ENCODE results near the gene S100A14.
A peak's percentile ranks its signal among the peaks of the same experiment; 100 is the strongest.

Gene S100A14

DNA sequence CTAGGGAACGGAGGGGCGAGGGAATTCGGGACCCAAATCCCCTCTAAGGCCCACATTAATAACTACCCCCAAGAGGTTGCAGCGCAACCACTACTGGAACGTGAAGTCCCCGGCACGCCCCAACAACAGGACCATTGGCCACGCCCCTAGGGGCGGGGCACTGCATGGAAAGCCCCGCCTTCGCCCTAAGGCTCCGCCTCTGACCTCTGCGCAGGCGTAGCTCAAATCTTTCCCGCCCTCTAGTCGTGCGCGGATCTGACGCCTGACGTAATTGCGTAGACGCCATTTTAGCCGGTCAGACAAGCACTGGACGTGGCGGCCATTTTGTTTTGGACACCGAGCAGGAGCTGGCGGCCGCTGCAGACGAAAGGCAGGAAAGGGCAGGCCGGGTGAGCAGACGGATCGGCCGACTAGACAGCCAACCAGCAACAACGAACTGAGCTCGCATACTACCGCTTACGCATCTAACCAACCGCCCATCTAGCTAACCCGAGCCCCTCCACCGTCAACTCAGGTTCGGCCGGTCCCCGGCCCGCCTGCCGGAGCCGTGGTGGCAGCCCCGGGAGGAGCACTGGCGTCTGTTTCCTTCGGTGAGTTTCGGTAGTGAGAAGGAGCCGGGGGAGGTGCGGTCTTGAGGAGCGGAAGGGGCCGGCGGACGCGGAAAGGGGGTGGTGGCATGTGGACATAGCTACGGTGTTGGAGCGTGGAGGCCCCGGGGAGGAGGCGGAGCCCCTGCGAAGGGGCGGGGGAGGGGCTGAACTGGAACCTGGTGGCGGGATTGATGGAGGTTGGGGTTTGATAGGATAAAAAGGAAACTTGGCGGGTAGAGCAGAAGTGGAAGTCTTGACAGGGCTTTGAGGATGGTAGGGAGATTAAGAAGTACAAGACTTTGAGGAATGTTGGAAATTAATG lies 17.9 kb upstream of the S100A14 start, which contains the start of gene CHTOP:
CHTOP (plus strand) TSS at position 313 of the 912 bp plus-strand sequence. CDS start 2,523 bp downstream, outside the sequence.
- H3K4me1 ChIP-seq (ENCODE audit: control insufficient read depth in 2 of 2, insufficient read depth in 1 of 2, low read depth in 1 of 2, low read length in 2 of 2) = peaks cover 1 to 8% of the 10 kb centered on the region in 2 donors
- peak; percentile 98 for DNase-seq (ENCODE audit: low spot score)

DNA sequence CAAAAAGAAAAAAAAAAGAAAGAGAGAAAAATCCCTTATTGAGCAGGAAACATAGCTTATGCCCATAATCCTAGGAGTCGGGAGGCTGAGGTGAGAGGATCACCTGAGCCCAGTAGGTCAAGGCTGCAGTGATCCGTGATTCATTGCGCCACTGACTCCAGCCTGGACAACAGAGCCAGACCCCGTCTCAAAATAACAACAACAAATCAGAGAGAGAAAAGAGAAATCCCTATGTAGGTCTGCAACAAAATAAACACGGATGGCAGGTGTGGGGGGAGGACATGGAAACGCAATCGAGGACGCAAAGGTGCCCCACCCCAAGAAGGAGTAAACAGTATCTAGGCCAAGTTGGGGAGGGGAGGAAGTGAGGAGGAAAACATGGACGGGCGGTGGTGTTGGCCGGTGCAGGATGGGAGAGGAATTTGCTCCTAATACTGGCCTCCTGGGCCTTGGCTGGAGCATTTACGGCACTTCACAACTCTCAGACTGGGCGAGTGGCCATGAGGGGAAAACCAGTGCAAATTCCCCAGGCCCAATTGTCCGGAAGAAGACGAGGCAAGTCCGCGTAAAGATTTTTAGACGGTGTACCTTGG lies 17.1 kb upstream of the S100A14 start:
- Histone ChIP-seq H3K4ac (ENCODE audit: low read length) (no peak overlapping the region), H3K4me2 (ENCODE audit: insufficient read depth, low read length, poor library complexity, severe bottlenecking) (no peak overlapping the region), H2AFZ (ENCODE audit: low read length) (peak overlapping the region; percentile 78), H2BK5ac (ENCODE audit: low read length) (peak overlapping the region; percentile 100), H2BK120ac (ENCODE audit: low read depth, low read length) (no peak overlapping the region), H4K91ac (ENCODE audit: low read depth, low read length, poor library complexity) (no peak overlapping the region), H3K23ac (ENCODE audit: low read depth, low read length, poor library complexity) (no peak overlapping the region), H3K14ac (ENCODE audit: low read length) (no peak overlapping the region), H3K9ac (ENCODE audit: low read depth, low read length, poor library complexity) (no peak overlapping the region), H2BK15ac (ENCODE audit: low read length) (no peak overlapping the region), H3K79me1 (ENCODE audit: low read depth, low read length) (peaks cover 3% of the 10 kb centered on the region), H2AK5ac (ENCODE audit: low read depth, low read length) (peak overlapping the region; percentile 5), H3K27me3 (ENCODE audit: control insufficient read depth in 3 of 3, insufficient read depth in 3 of 3, low read depth in 1 of 3, low read length in 3 of 3) (no peaks in the 10 kb centered on the region), H3K4me3 (ENCODE audit: low read length in 2 of 2) (peak overlapping the region in 1 of 2 donors; percentile 80), H3K4me1 (ENCODE audit: control insufficient read depth in 2 of 2, insufficient read depth in 1 of 2, low read depth in 1 of 2, low read length in 2 of 2) (peaks cover 3 to 8% of the 10 kb centered on the region in 2 donors), H2BK12ac (ENCODE audit: low read length) (no peak overlapping the region), H4K8ac (ENCODE audit: low read depth, low read length) (no peak overlapping the region), H3K27ac (replicated peaks; ENCODE audit: low read length) (no peak overlapping the region), H3K36me3 (replicated peaks in 1 of 2; ENCODE audit: control insufficient read depth in 2 of 2, insufficient read depth in 2 of 2, low read length in 2 of 2) (peaks cover 13 to 33% of the 10 kb centered on the region in 2 donors), H3K18ac (ENCODE audit: low read length) (peak overlapping the region; percentile 5), H3K9me3 (replicated peaks in 1 of 2; ENCODE audit: control insufficient read depth in 2 of 2, insufficient read depth in 1 of 2, low read depth in 1 of 2, low read length in 2 of 2) (peaks cover 0 to 13% of the 10 kb centered on the region in 2 donors)
- no CpG with 5 or more reads among the region's 18 CpGs for WGBS, 2 donors (ENCODE audit: extremely low coverage in 2 of 2, insufficient read length in 2 of 2, insufficient replicate concordance in 1 of 2)
- DNase-seq (ENCODE audit: low spot score) = no peak

More for the DNA sequence above, 17.9 kb upstream of the S100A14 start, which contains the start of gene CHTOP:
- Histone ChIP-seq H3K4ac (ENCODE audit: low read length) (peak within 1 kb of the TSS; percentile 100), H2BK5ac (ENCODE audit: low read length) (peak within 1 kb of the TSS; percentile 100), H3K4me2 (ENCODE audit: insufficient read depth, low read length, poor library complexity, severe bottlenecking) (peak within 1 kb of the TSS; percentile 74), H3K14ac (ENCODE audit: low read length) (peak within 1 kb of the TSS; percentile 99), H2BK15ac (ENCODE audit: low read length) (peak within 1 kb of the TSS; percentile 82), H3K4me3 (ENCODE audit: low read length in 2 of 2) (peak within 1 kb of the TSS; percentile 80 to 91), H3K9ac (ENCODE audit: low read depth, low read length, poor library complexity) (peak within 1 kb of the TSS; percentile 100), H3K36me3 (replicated peaks in 1 of 2; ENCODE audit: control insufficient read depth in 2 of 2, insufficient read depth in 2 of 2, low read length in 2 of 2) (peaks cover 15 to 41% of the 10 kb centered on the region in 2 donors), H4K91ac (ENCODE audit: low read depth, low read length, poor library complexity) (peak within 1 kb of the TSS; percentile 100), H3K27me3 (ENCODE audit: control insufficient read depth in 3 of 3, insufficient read depth in 3 of 3, low read depth in 1 of 3, low read length in 3 of 3) (no peaks in the 10 kb centered on the region), H2BK12ac (ENCODE audit: low read length) (no peak within 1 kb of the TSS), H3K18ac (ENCODE audit: low read length) (peak within 1 kb of the TSS; percentile 100), H3K27ac (replicated peaks; ENCODE audit: low read length) (peak within 1 kb of the TSS; percentile 100), H3K79me1 (ENCODE audit: low read depth, low read length) (peaks cover 3% of the 10 kb centered on the region), H2AK5ac (ENCODE audit: low read depth, low read length) (peak within 1 kb of the TSS; percentile 100), H2AFZ (ENCODE audit: low read length) (peak within 1 kb of the TSS; percentile 80), H4K8ac (ENCODE audit: low read depth, low read length) (peak within 1 kb of the TSS; percentile 84), H2BK120ac (ENCODE audit: low read depth, low read length) (peak within 1 kb of the TSS; percentile 57), H3K23ac (ENCODE audit: low read depth, low read length, poor library complexity) (peak within 1 kb of the TSS; percentile 97), H3K9me3 (replicated peaks in 1 of 2; ENCODE audit: control insufficient read depth in 2 of 2, insufficient read depth in 1 of 2, low read depth in 1 of 2, low read length in 2 of 2) (peaks cover 0 to 13% of the 10 kb centered on the region in 2 donors)
- no CpG with 5 or more reads among the region's 65 CpGs for WGBS, 2 donors (ENCODE audit: extremely low coverage in 2 of 2, insufficient read length in 2 of 2, insufficient replicate concordance in 1 of 2)

DNA sequence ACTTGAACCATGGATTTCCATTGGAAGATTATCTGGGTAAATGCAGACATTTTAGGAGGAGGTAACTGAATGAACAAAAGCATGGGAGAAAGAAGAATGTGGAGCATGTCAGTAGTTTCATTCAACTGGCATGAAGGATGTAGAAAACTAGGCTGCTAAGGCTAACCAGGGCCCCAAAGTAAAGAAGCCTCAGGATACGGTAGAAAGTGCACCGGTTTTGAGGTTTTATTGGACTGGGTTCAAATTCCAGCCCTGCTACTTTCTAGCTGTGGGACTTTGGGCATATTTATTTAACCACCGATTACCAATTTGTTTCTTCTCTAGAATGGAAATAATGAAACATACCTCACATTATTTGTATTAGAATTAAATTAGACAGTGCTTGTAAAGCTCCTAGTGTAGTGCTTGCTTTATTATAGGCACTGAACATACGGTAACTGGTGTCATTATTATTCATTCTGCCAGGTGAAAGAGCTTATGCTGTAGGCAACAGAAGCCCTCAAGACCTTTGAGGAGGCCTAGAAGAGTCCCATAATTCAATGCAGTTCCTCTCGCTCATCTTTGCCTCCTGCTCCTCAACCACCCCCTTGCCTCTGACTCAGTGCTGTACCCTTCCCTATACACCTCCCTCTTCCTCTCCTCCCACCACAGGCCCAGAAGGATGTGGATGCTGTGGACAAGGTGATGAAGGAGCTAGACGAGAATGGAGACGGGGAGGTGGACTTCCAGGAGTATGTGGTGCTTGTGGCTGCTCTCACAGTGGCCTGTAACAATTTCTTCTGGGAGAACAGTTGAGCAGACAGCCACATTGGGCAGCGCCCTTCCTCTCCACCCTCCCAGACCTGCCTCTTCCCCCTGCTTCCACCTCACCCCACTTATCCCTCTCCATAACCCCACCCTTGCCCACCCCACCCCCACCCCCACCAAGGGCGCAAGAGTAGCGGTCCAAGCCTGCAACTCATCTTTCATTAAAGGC lies 15.2 kb upstream of the S100A14 start:
- Histone ChIP-seq H3K36me3 (replicated peaks in 1 of 2; ENCODE audit: control insufficient read depth in 2 of 2, insufficient read depth in 2 of 2, low read length in 2 of 2) (peaks cover 1 to 14% of the 10 kb centered on the region in 2 donors), H3K4me2 (ENCODE audit: insufficient read depth, low read length, poor library complexity, severe bottlenecking) (no peak overlapping the region), H3K18ac (ENCODE audit: low read length) (no peak overlapping the region), H2BK5ac (ENCODE audit: low read length) (no peak overlapping the region), H2AFZ (ENCODE audit: low read length) (no peak overlapping the region), H2BK15ac (ENCODE audit: low read length) (no peak overlapping the region), H3K9me3 (replicated peaks in 1 of 2; ENCODE audit: control insufficient read depth in 2 of 2, insufficient read depth in 1 of 2, low read depth in 1 of 2, low read length in 2 of 2) (peaks cover 0 to 12% of the 10 kb centered on the region in 2 donors), H3K79me1 (ENCODE audit: low read depth, low read length) (peaks cover under 1% of the 10 kb centered on the region), H3K4ac (ENCODE audit: low read length) (no peak overlapping the region), H4K8ac (ENCODE audit: low read depth, low read length) (no peak overlapping the region), H3K4me3 (ENCODE audit: low read length in 2 of 2) (no peak overlapping the region), H3K9ac (ENCODE audit: low read depth, low read length, poor library complexity) (no peak overlapping the region), H3K23ac (ENCODE audit: low read depth, low read length, poor library complexity) (no peak overlapping the region), H2BK12ac (ENCODE audit: low read length) (no peak overlapping the region), H4K91ac (ENCODE audit: low read depth, low read length, poor library complexity) (no peak overlapping the region), H3K14ac (ENCODE audit: low read length) (no peak overlapping the region), H3K27ac (replicated peaks; ENCODE audit: low read length) (no peak overlapping the region), H2BK120ac (ENCODE audit: low read depth, low read length) (no peak overlapping the region), H2AK5ac (ENCODE audit: low read depth, low read length) (no peak overlapping the region), H3K4me1 (ENCODE audit: control insufficient read depth in 2 of 2, insufficient read depth in 1 of 2, low read depth in 1 of 2, low read length in 2 of 2) (peaks cover 13 to 18% of the 10 kb centered on the region in 2 donors), H3K27me3 (ENCODE audit: control insufficient read depth in 3 of 3, insufficient read depth in 3 of 3, low read depth in 1 of 3, low read length in 3 of 3) (no peaks in the 10 kb centered on the region)
- no peak for DNase-seq (ENCODE audit: low spot score)
- WGBS, 2 donors (ENCODE audit: extremely low coverage in 2 of 2, insufficient read length in 2 of 2, insufficient replicate concordance in 1 of 2) = no CpG with 5 or more reads among the region's 10 CpGs
